Measurements from ENCODE around the gene CCNE1. TPM values are rescaled to one million over a fixed set of nuclear protein-coding genes. Genes with fewer than 3 reads are reported as not detected.

The CCNE1 gene
- 1.9 TPM for total RNA-seq (2013)
- 1 to 10 TPM in 1 of 3 donors, not detected in 2; 1.7 TPM for polyA plus RNA-seq
- polyA minus RNA-seq, result 1.4 TPM in 2 replicates
- 1.5 to 3.5 (median 2.3) reads per million in 11 experiments for total RNA-seq

DNA sequence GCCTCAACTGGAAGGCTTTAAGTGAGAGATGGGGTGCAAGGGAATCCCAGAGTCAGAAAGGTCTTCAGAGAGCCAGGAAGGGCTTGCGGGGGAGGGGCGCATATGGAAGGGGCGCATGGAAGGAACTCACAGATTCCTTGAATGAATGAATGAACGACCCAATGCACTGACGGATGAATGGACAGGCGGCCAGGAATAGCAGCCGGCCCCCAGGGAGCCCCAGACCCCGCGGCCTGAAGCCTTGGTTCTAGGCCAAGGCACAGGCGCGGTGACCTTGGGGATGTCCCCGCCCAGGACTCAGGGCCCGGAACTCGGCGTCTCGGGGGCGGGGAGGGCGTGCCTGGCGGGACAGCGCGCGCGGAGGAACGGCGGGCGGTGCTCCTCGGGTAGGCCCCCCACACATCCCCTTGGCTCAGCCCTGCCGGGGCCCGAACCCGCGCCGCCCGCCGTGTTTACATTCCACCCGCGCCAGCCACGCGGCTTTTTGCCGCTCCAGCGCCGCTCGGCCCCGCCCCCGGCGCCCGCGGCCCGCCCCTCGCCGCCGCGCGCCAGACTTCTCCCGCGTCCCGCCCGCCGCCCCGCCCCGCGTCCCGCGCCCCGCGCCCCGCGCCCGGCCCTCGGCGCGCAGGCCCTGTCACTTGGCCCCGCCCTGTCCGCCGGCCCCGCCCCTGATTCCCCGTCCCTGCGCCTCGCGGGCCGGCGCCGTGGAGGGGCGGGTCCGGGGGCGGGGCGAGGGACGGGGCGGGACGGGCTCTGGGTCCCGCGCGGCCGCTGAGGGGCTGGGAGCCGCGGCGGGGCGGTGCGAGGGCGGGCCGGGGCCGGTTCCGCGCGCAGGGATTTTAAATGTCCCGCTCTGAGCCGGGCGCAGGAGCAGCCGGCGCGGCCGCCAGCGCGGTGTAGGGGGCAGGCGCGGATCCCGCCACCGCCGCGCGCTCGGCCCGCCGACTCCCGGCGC is at the start of gene CCNE1:
Gene CCNE1 (plus strand): TSS at position 867 of the 955 bp plus-strand sequence. CDS start 565 bp downstream, outside the sequence.
- H2AFZ ChIP-seq (ENCODE audit: insufficient read depth, low read depth, low read length, poor library complexity, severe bottlenecking), result peak within 1 kb of the TSS; percentile 83
- TF ChIP-seq, protein P1, sequence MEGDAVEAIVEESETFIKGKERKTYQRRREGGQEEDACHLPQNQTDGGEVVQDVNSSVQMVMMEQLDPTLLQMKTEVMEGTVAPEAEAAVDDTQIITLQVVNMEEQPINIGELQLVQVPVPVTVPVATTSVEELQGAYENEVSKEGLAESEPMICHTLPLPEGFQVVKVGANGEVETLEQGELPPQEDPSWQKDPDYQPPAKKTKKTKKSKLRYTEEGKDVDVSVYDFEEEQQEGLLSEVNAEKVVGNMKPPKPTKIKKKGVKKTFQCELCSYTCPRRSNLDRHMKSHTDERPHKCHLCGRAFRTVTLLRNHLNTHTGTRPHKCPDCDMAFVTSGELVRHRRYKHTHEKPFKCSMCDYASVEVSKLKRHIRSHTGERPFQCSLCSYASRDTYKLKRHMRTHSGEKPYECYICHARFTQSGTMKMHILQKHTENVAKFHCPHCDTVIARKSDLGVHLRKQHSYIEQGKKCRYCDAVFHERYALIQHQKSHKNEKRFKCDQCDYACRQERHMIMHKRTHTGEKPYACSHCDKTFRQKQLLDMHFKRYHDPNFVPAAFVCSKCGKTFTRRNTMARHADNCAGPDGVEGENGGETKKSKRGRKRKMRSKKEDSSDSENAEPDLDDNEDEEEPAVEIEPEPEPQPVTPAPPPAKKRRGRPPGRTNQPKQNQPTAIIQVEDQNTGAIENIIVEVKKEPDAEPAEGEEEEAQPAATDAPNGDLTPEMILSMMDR (IDR thresholded peaks at IDR 0.05), result no peak
- H3K9ac ChIP-seq (ENCODE audit: insufficient read depth, low read length, poor library complexity, severe bottlenecking), result peak within 1 kb of the TSS; percentile 65
- peak within 1 kb of the TSS; percentile 43 to 77 (median 63) for H3K4me3 ChIP-seq (replicated peaks in 1 of 3; ENCODE audit: low read depth in 2 of 3, low read length in 3 of 3)
- Mint-ChIP-seq H3K36me3 (peaks cover 2 to 3% of the 10 kb centered on the region in 2 donors), H3K27me3 (ENCODE audit: low read depth in 3 of 3) (peaks cover 3 to 7% (median 5%) of the 10 kb centered on the region in 3 donors), H3K4me3 (peak within 1 kb of the TSS; percentile 82 to 84), H3K27ac (peak within 1 kb of the TSS in 6 of 7 donors; percentile 53 to 86 (median 76)), H3K4me1 (peaks cover 11% of the 10 kb centered on the region), H3K9me3 (peaks cover 0 to 2% (median 0%) of the 10 kb centered on the region in 7 donors)
- H3K36me3 ChIP-seq (replicated peaks in 1 of 2; ENCODE audit: control insufficient read depth in 1 of 2, insufficient read depth in 2 of 2, low read length in 2 of 2), result no peaks in the 10 kb centered on the region
- no peaks in the 10 kb centered on the region for H4K20me1 ChIP-seq (ENCODE audit: insufficient read depth, low read length)
- no peaks in the 10 kb centered on the region for H3K27me3 ChIP-seq (ENCODE audit: control insufficient read depth in 2 of 2, insufficient read depth in 2 of 2, low read length in 2 of 2)
- peaks cover 8 to 16% of the 10 kb centered on the region in 2 donors for H3K4me1 ChIP-seq (ENCODE audit: control insufficient read depth in 1 of 2, insufficient read depth in 2 of 2, low read length in 2 of 2)
- no peaks in the 10 kb centered on the region for H3K9me3 ChIP-seq (replicated peaks in 1 of 2; ENCODE audit: control insufficient read depth in 1 of 2, insufficient read depth in 1 of 2, low read length in 2 of 2)
- H3K79me2 ChIP-seq (ENCODE audit: insufficient read depth, low read length), result no peaks in the 10 kb centered on the region
- H3K27ac ChIP-seq (ENCODE audit: low read depth in 1 of 2, low read length in 2 of 2), result peak within 1 kb of the TSS in 1 of 2 donors; percentile 29
- H3K4me2 ChIP-seq (replicated peaks; ENCODE audit: extremely low read depth, low read length, poor library complexity, severe bottlenecking), result peak within 1 kb of the TSS; percentile 86
- DNase-seq, result peak; percentile 78 to 83 (median 79)
- 2% methylated on average over 124 of the region's 125 CpGs for WGBS (ENCODE audit: insufficient coverage)
- intact Hi-C loops (cut with micrococcal nuclease), result loop anchor here (1.0 to 10.0 kb wide), 4 partner anchors 33 to 133 kb away; partner anchors contain the start of gene URI1 (in 1 of the 2)

DNA sequence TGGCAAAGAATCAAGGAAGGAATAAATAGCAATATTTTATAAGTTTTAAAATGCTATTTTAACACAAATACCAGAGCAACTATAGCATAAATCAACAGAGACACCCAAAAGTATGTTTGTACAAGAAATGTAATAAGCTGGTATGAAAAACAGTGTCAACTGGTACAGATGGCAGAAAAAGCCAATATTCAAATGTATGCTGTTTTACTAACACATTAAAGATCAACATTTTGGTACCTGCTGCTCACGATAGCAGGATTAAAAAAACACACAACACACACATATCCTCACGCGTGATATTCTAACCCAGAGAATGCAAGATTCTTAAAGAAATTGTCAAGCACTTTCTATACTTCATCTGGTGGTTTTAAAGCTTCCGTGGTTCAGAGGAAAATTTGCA is 48.6 kb upstream of the CCNE1 start:
- Histone ChIP-seq H3K4me3 (replicated peaks in 1 of 3; ENCODE audit: low read depth in 2 of 3, low read length in 3 of 3) (no peak overlapping the region), H4K20me1 (ENCODE audit: insufficient read depth, low read length) (no peaks in the 10 kb centered on the region), H3K9ac (ENCODE audit: insufficient read depth, low read length, poor library complexity, severe bottlenecking) (no peak overlapping the region), H2AFZ (ENCODE audit: insufficient read depth, low read depth, low read length, poor library complexity, severe bottlenecking) (no peak overlapping the region), H3K9me3 (replicated peaks in 1 of 2; ENCODE audit: control insufficient read depth in 1 of 2, insufficient read depth in 1 of 2, low read length in 2 of 2) (no peaks in the 10 kb centered on the region), H3K36me3 (replicated peaks in 1 of 2; ENCODE audit: control insufficient read depth in 1 of 2, insufficient read depth in 2 of 2, low read length in 2 of 2) (no peaks in the 10 kb centered on the region), H3K4me1 (ENCODE audit: control insufficient read depth in 1 of 2, insufficient read depth in 2 of 2, low read length in 2 of 2) (peaks cover 0 to 6% of the 10 kb centered on the region in 2 donors), H3K27ac (ENCODE audit: low read depth in 1 of 2, low read length in 2 of 2) (no peak overlapping the region), H3K27me3 (ENCODE audit: control insufficient read depth in 2 of 2, insufficient read depth in 2 of 2, low read length in 2 of 2) (peaks cover 0 to 3% of the 10 kb centered on the region in 2 donors), H3K4me2 (replicated peaks; ENCODE audit: extremely low read depth, low read length, poor library complexity, severe bottlenecking) (no peak overlapping the region), H3K79me2 (ENCODE audit: insufficient read depth, low read length) (no peaks in the 10 kb centered on the region)
- Mint-ChIP-seq H3K4me1 (peaks cover 8% of the 10 kb centered on the region), H3K4me3 (no peak overlapping the region), H3K9me3 (peaks cover 0 to 1% (median 0%) of the 10 kb centered on the region in 7 donors), H3K36me3 (no peaks in the 10 kb centered on the region), H3K27ac (no peak overlapping the region), H3K27me3 (ENCODE audit: low read depth in 3 of 3) (peaks cover 4 to 9% (median 7%) of the 10 kb centered on the region in 3 donors)
- intact Hi-C loops (cut with micrococcal nuclease), result loop anchor here (10.0 kb wide), 1 partner anchor 112 kb away; no protein-coding TSS in a partner anchor
- DNase-seq, result no peak
- WGBS (ENCODE audit: insufficient coverage), result no CpG with 5 or more reads among the region's 4 CpGs
- TF ChIP-seq, protein P1 (IDR thresholded peaks at IDR 0.05), result no peak
